ENCODE measurements around the gene FAM177A1. TPM values are rescaled to one million over a fixed set of nuclear protein-coding genes. Genes with fewer than 3 reads are reported as not detected.
"Not testable (repeated sequence)": the region's sequence is repeated elsewhere in the genome, so short reads cannot be mapped to it uniquely, and the experiment has no call there.

FAM177A1 gene
- total RNA-seq, 4 donors from 2014 or later: 31.3 to 46.2 (median 44.2) TPM

GRCh38 chr14:35083530-35084150 is 37.6 kb downstream of the FAM177A1 start:
- Histone ChIP-seq H3K27me3 (no peaks in the 10 kb centered on the region), H3K4me1 (no peaks in the 10 kb centered on the region), H3K9me3 (no peaks in the 10 kb centered on the region), H3K4me3 (no peak overlapping the region), H3K27ac (no peak overlapping the region), H3K36me3 (peaks cover 76% of the 10 kb centered on the region)
- no peak for DNase-seq (ENCODE audit: low spot score in 2 of 2)
- TF ChIP-seq POLR2AphosphoS5 (IDR thresholded peaks at IDR 0.05) (no peak), CTCF (IDR thresholded peaks at IDR 0.05) (no peak), POLR2A (IDR thresholded peaks at IDR 0.05) (no peak), EP300 (IDR thresholded peaks at IDR 0.05) (no peak)
- WGBS: 96% methylated on average over 8 of the region's 8 CpGs

GRCh38 chr14:35085441-35085840 is 39.4 kb downstream of the FAM177A1 start:
- no peak for TF ChIP-seq EP300 (IDR thresholded peaks at IDR 0.05)
- no peak for TF ChIP-seq POLR2AphosphoS5 (IDR thresholded peaks at IDR 0.05)
- no peak for TF ChIP-seq POLR2A (IDR thresholded peaks at IDR 0.05)
- no peak for TF ChIP-seq CTCF (IDR thresholded peaks at IDR 0.05)
- H3K4me1 ChIP-seq: no peaks in the 10 kb centered on the region
- no peak overlapping the region for H3K4me3 ChIP-seq
- no peaks in the 10 kb centered on the region for H3K27me3 ChIP-seq
- H3K36me3 ChIP-seq: peaks cover 66% of the 10 kb centered on the region
- no peaks in the 10 kb centered on the region for H3K9me3 ChIP-seq
- WGBS: 91% methylated on average over 2 of the region's 2 CpGs
- H3K27ac ChIP-seq: no peak overlapping the region
- no peak for DNase-seq (ENCODE audit: low spot score in 2 of 2)

GRCh38 chr14:35088514-35088913 is 42.4 kb downstream of the FAM177A1 start:
- peaks cover 62% of the 10 kb centered on the region for H3K36me3 ChIP-seq

GRCh38 chr14:35094645-35095044 is 48.6 kb downstream of the FAM177A1 start:
- peaks cover 74% of the 10 kb centered on the region for H3K36me3 ChIP-seq
- not testable (repeated sequence) for H3K4me3 ChIP-seq; H3K27me3 ChIP-seq; DNase-seq (ENCODE audit: low spot score in 2 of 2); H3K4me1 ChIP-seq; H3K9me3 ChIP-seq; H3K27ac ChIP-seq
- WGBS: 86% methylated on average over 6 of the region's 6 CpGs

More at GRCh38 chr14:35088514-35088913, 42.4 kb downstream of the FAM177A1 start:
- H3K4me3 ChIP-seq: no peak overlapping the region
- H3K4me1 ChIP-seq: no peaks in the 10 kb centered on the region
- no peak for DNase-seq (ENCODE audit: low spot score in 2 of 2)
- TF ChIP-seq CTCF (IDR thresholded peaks at IDR 0.05): no peak
- no peak for TF ChIP-seq POLR2A (IDR thresholded peaks at IDR 0.05)
- no peak for TF ChIP-seq POLR2AphosphoS5 (IDR thresholded peaks at IDR 0.05)
- TF ChIP-seq EP300 (IDR thresholded peaks at IDR 0.05): no peak
- H3K27me3 ChIP-seq: no peaks in the 10 kb centered on the region
- no peaks in the 10 kb centered on the region for H3K9me3 ChIP-seq
- 89% methylated on average over 2 of the region's 2 CpGs for WGBS
- H3K27ac ChIP-seq: no peak overlapping the region

- no peak overlapping the region for H3K4me3 ChIP-seq
- H3K27ac ChIP-seq: no peak overlapping the region
- peaks cover 82% of the 10 kb centered on the region for H3K36me3 ChIP-seq
- no peaks in the 10 kb centered on the region for H3K9me3 ChIP-seq
- TF ChIP-seq CTCF (IDR thresholded peaks at IDR 0.05) (no peak), POLR2AphosphoS5 (IDR thresholded peaks at IDR 0.05) (no peak), EP300 (IDR thresholded peaks at IDR 0.05) (no peak), POLR2A (IDR thresholded peaks at IDR 0.05) (no peak)
- no peaks in the 10 kb centered on the region for H3K27me3 ChIP-seq
- DNase-seq (ENCODE audit: low spot score in 2 of 2): no peak
- no peaks in the 10 kb centered on the region for H3K4me1 ChIP-seq
These were observed 61.8 kb downstream of the FAM177A1 start for GRCh38 chr14:35107866-35108265.

GRCh38 chr14:35112641-35113040 is 66.6 kb downstream of the FAM177A1 start:
- peaks cover 73% of the 10 kb centered on the region for H3K36me3 ChIP-seq
- no peaks in the 10 kb centered on the region for H3K27me3 ChIP-seq
- 90% methylated on average over 2 of the region's 2 CpGs for WGBS
- no peak for DNase-seq (ENCODE audit: low spot score in 2 of 2)
- no peaks in the 10 kb centered on the region for H3K9me3 ChIP-seq
- H3K27ac ChIP-seq: no peak overlapping the region
- H3K4me3 ChIP-seq: no peak overlapping the region
- H3K4me1 ChIP-seq: no peaks in the 10 kb centered on the region
- TF ChIP-seq CTCF (IDR thresholded peaks at IDR 0.05): no peak
- no peak for TF ChIP-seq POLR2A (IDR thresholded peaks at IDR 0.05)
- TF ChIP-seq EP300 (IDR thresholded peaks at IDR 0.05): no peak
- TF ChIP-seq POLR2AphosphoS5 (IDR thresholded peaks at IDR 0.05): no peak

Data from suprapubic skin (tissue), 4 donors.